ENCODE results near the gene SLC30A2.
A peak's percentile ranks its signal among the peaks of the same experiment; 100 is the strongest.

SLC30A2 gene

GRCh38 chr1:26044971-26045721, 772 bp downstream of the SLC30A2 start:
- in situ Hi-C loops (cut with HindIII; ENCODE audit: low pct_unique_long_range_greater_than_20kb, low sequenced_read_pairs) = no loop called here
- TF ChIP-seq JUND (IDR thresholded peaks at IDR 0.05; ENCODE audit: low read depth) = no peak
- DNase-seq (ENCODE audit: low read depth in 1 of 2, low spot score in 1 of 2) = no peak

- in situ Hi-C loops (cut with HindIII; ENCODE audit: low pct_unique_long_range_greater_than_20kb, low sequenced_read_pairs) = no loop called here
- no peak for DNase-seq (ENCODE audit: low read depth in 1 of 2, low spot score in 1 of 2)
- TF ChIP-seq JUND (IDR thresholded peaks at IDR 0.05; ENCODE audit: low read depth) = no peak
These were observed 1.5 kb downstream of the SLC30A2 start for GRCh38 chr1:26044414-26044813.

- in situ Hi-C loops (cut with HindIII; ENCODE audit: low pct_unique_long_range_greater_than_20kb, low sequenced_read_pairs) = no loop called here
- no peak for TF ChIP-seq JUND (IDR thresholded peaks at IDR 0.05; ENCODE audit: low read depth)
- DNase-seq (ENCODE audit: low read depth in 1 of 2, low spot score in 1 of 2) = no peak
These were observed 2.2 kb downstream of the SLC30A2 start for GRCh38 chr1:26043765-26044164.

GRCh38 chr1:26041978-26042377, 3.9 kb downstream of the SLC30A2 start:
- no peak for TF ChIP-seq JUND (IDR thresholded peaks at IDR 0.05; ENCODE audit: low read depth)
- no peak for DNase-seq (ENCODE audit: low read depth in 1 of 2, low spot score in 1 of 2)
- in situ Hi-C loops (cut with HindIII; ENCODE audit: low pct_unique_long_range_greater_than_20kb, low sequenced_read_pairs) = no loop called here

GRCh38 chr1:26041401-26041800, 4.5 kb downstream of the SLC30A2 start:
- no peak for TF ChIP-seq JUND (IDR thresholded peaks at IDR 0.05; ENCODE audit: low read depth)
- no peak for DNase-seq (ENCODE audit: low read depth in 1 of 2, low spot score in 1 of 2)
- in situ Hi-C loops (cut with HindIII; ENCODE audit: low pct_unique_long_range_greater_than_20kb, low sequenced_read_pairs) = no loop called here

GRCh38 chr1:26038904-26039303, 7.0 kb downstream of the SLC30A2 start:
- no peak for TF ChIP-seq JUND (IDR thresholded peaks at IDR 0.05; ENCODE audit: low read depth)
- in situ Hi-C loops (cut with HindIII; ENCODE audit: low pct_unique_long_range_greater_than_20kb, low sequenced_read_pairs) = no loop called here
- DNase-seq (ENCODE audit: low read depth in 1 of 2, low spot score in 1 of 2) = no peak

- DNase-seq (ENCODE audit: low read depth in 1 of 2, low spot score in 1 of 2) = no peak
- in situ Hi-C loops (cut with HindIII; ENCODE audit: low pct_unique_long_range_greater_than_20kb, low sequenced_read_pairs) = no loop called here
- no peak for TF ChIP-seq JUND (IDR thresholded peaks at IDR 0.05; ENCODE audit: low read depth)
These were observed 7.4 kb downstream of the SLC30A2 start for GRCh38 chr1:26038477-26038876.

- no peak for TF ChIP-seq JUND (IDR thresholded peaks at IDR 0.05; ENCODE audit: low read depth)
- in situ Hi-C loops (cut with HindIII; ENCODE audit: low pct_unique_long_range_greater_than_20kb, low sequenced_read_pairs) = no loop called here
- no peak for DNase-seq (ENCODE audit: low read depth in 1 of 2, low spot score in 1 of 2)
These were observed 8.0 kb downstream of the SLC30A2 start for GRCh38 chr1:26037904-26038303.

- no peak for TF ChIP-seq JUND (IDR thresholded peaks at IDR 0.05; ENCODE audit: low read depth)
- no peak for DNase-seq (ENCODE audit: low read depth in 1 of 2, low spot score in 1 of 2)
- in situ Hi-C loops (cut with HindIII; ENCODE audit: low pct_unique_long_range_greater_than_20kb, low sequenced_read_pairs) = no loop called here
These were observed 9.1 kb downstream of the SLC30A2 start for GRCh38 chr1:26036756-26037281.

- DNase-seq (ENCODE audit: low read depth in 1 of 2, low spot score in 1 of 2) = peak; percentile 72 to 74
- in situ Hi-C loops (cut with HindIII; ENCODE audit: low pct_unique_long_range_greater_than_20kb, low sequenced_read_pairs) = no loop called here
- TF ChIP-seq JUND (IDR thresholded peaks at IDR 0.05; ENCODE audit: low read depth) = no peak
These were observed 9.8 kb downstream of the SLC30A2 start for GRCh38 chr1:26035959-26036755.

- DNase-seq (ENCODE audit: low read depth in 1 of 2, low spot score in 1 of 2) = peak; percentile 88 to 96
- TF ChIP-seq JUND (IDR thresholded peaks at IDR 0.05; ENCODE audit: low read depth) = no peak
- in situ Hi-C loops (cut with HindIII; ENCODE audit: low pct_unique_long_range_greater_than_20kb, low sequenced_read_pairs) = no loop called here
These were observed 10.5 kb downstream of the SLC30A2 start for GRCh38 chr1:26035203-26035958.

- DNase-seq (ENCODE audit: low read depth in 1 of 2, low spot score in 1 of 2) = no peak
- TF ChIP-seq JUND (IDR thresholded peaks at IDR 0.05; ENCODE audit: low read depth) = no peak
- in situ Hi-C loops (cut with HindIII; ENCODE audit: low pct_unique_long_range_greater_than_20kb, low sequenced_read_pairs) = no loop called here
These were observed 11.3 kb downstream of the SLC30A2 start for GRCh38 chr1:26034504-26035202.

Measured in T47D (cell line).